GM13976 (cell line): ENCODE measurements around the gene DUS4L.

Experiments used
- DNase-seq: peaks from one replicate; pipeline ENCODE4 v3.0.0; 2012; ENCODE audit warnings: low spot score
- CTCF ChIP-seq: IDR thresholded peaks from 2 replicates; pipeline ENCODE4 v1.5.1; 2012; ENCODE audit warnings: borderline replicate concordance, mild to moderate bottlenecking; ENCODE audit not compliant: insufficient read depth; ENCODE audit errors: extremely low read depth, missing control alignments, control extremely low read depth
- in situ Hi-C: fragments of 300-500 bp; cut with MboI; formaldehyde crosslinking; loops from one replicate; pipeline ENCODE4 v1.12.0; 2022; ENCODE audit warnings: low sequenced_read_pairs, mixed read lengths, inconsistent platforms; ENCODE audit not compliant: unreplicated experiment

Gene DUS4L

GRCh38 chr7:107560898-107561516, 2.8 kb upstream of the DUS4L start:
- in situ Hi-C loops = no loop called here
- no peak for DNase-seq

GRCh38 chr7:107563081-107563774, 543 bp upstream of the DUS4L start:
- no peak for DNase-seq
- no peak for TF ChIP-seq CTCF
- in situ Hi-C loops = no loop called here

More at GRCh38 chr7:107560898-107561516, 2.8 kb upstream of the DUS4L start:
- no peak for TF ChIP-seq CTCF

- TF ChIP-seq CTCF = no peak
- no peak for DNase-seq
- in situ Hi-C loops = no loop called here
Measured at GRCh38 chr7:107564553-107565298, 955 bp downstream of the DUS4L start.

GRCh38 chr7:107570298-107570697, 6.5 kb downstream of the DUS4L start:
- no peak for DNase-seq
- no peak for TF ChIP-seq CTCF
- in situ Hi-C loops = no loop called here

GRCh38 chr7:107573537-107573936, 9.8 kb downstream of the DUS4L start:
- in situ Hi-C loops = no loop called here
- no peak for TF ChIP-seq CTCF

GRCh38 chr7:107579554-107579884, 15.7 kb downstream of the DUS4L start:
- in situ Hi-C loops = no loop called here
- TF ChIP-seq CTCF = no peak

More at GRCh38 chr7:107573537-107573936, 9.8 kb downstream of the DUS4L start:
- no peak for DNase-seq

More at GRCh38 chr7:107579554-107579884, 15.7 kb downstream of the DUS4L start:
- peak; percentile 23 for DNase-seq
